Lung (tissue), 12 donors: ENCODE data around the gene TTC7B. TPM values are rescaled to one million over a fixed set of nuclear protein-coding genes. Genes with fewer than 3 reads are reported as not detected.

Experiments used
- ATAC-seq: fragments of 200-7000 bp; cut with Tn5 transposase; one replicate; pipeline ENCODE4 v1.9.1; 2020; ENCODE audit warnings: moderate number of reproducible peaks; ENCODE audit not compliant: insufficient read depth, low FRiP score
- DNase-seq, 3 donors: peaks; one replicate each; pipeline ENCODE4 v3.0.0-alpha.2; 2013 to 2017
- H3K27ac ChIP-seq, 2 donors: one replicate each; pipeline ENCODE4 v1.5.1; 2013; ENCODE audit warnings: mild to moderate bottlenecking in 2 of 2, moderate library complexity in 2 of 2, control low read depth in 1 of 2, inconsistent platforms in 1 of 2, low read depth in 1 of 2, low read length in 1 of 2
- H3K27me3 ChIP-seq, 3 donors: one replicate each; pipeline ENCODE4 v1.5.1; 2013; ENCODE audit warnings: low read length in 2 of 3; ENCODE audit not compliant: control insufficient read depth in 3 of 3, insufficient read depth in 3 of 3
- H3K36me3 ChIP-seq, 4 donors: one replicate each; pipeline ENCODE4 v1.5.1; 2013; ENCODE audit warnings: low read length in 4 of 4, mild to moderate bottlenecking in 1 of 4, moderate library complexity in 1 of 4; ENCODE audit not compliant: control insufficient read depth in 4 of 4, insufficient read depth in 4 of 4
- H3K4me1 ChIP-seq, 5 donors: one replicate each; pipeline ENCODE4 v1.5.1; 2013; ENCODE audit warnings: low read length in 5 of 5, mild to moderate bottlenecking in 2 of 5, moderate library complexity in 1 of 5; ENCODE audit not compliant: control insufficient read depth in 5 of 5, insufficient read depth in 5 of 5
- H3K4me3 ChIP-seq: one replicate; pipeline ENCODE4 v1.5.1; 2013; ENCODE audit warnings: mild to moderate bottlenecking, control low read depth, moderate library complexity
- H3K9ac ChIP-seq, 2 donors: one replicate each; pipeline ENCODE4 v1.5.1; 2013; ENCODE audit warnings: low read length in 2 of 2, control low read depth in 1 of 2; ENCODE audit not compliant: insufficient read depth in 1 of 2
- H3K9me3 ChIP-seq, 4 donors: one replicate each; pipeline ENCODE4 v1.5.1; 2013; ENCODE audit warnings: low read length in 3 of 4, mild to moderate bottlenecking in 1 of 4, moderate library complexity in 1 of 4; ENCODE audit not compliant: control insufficient read depth in 4 of 4, insufficient read depth in 3 of 4
- CTCF ChIP-seq: IDR thresholded peaks from 2 replicates; pipeline ENCODE4 v1.5.1; 2012; ENCODE audit warnings: mild to moderate bottlenecking; ENCODE audit errors: control extremely low read depth, extremely low read depth
- WGBS, 2 donors: extraction: QIAGEN DNeasy Blood & Tissue Kit; methylation state at CpG; one replicate each; pipeline ENCODE4 v1.1.7; 2013; 5-methylcytosine and 5-hydroxymethylcytosine counted together
- polyA plus RNA-seq, 2 donors: library from polyadenylated mRNA; stranded (reverse); fragments of 200-250 nt; gene quantifications; one replicate each; pipeline ENCODE4 v1.2.1, GENCODE V29; 2013
- total RNA-seq, 2 donors: library from RNA; depleted of rRNA in 1 of 2; stranded (reverse); fragments of >200 nt in 1 of 2; gene quantifications; one replicate each; pipeline ENCODE4 v1.2.1, GENCODE V29; 2014 to 2021
- donor health status: control.
- donor health status: control.
- donor health status: Bipolar disorder and iron deficiency.
- donor health status: healthy.
- donor health status: DM: yes; HTN: yes; CAD: no.

TTC7B gene
- total and polyA plus RNA-seq, 4 donors = 11.0 to 39.6 (median 23.0) TPM

- no peaks in the 10 kb centered on the region for H3K9me3 ChIP-seq
- peak in 1 of 3 donors; percentile 5 for DNase-seq
- H3K4me3 ChIP-seq = no peak overlapping the region
- no peak overlapping the region for H3K9ac ChIP-seq
- no peaks in the 10 kb centered on the region for H3K27me3 ChIP-seq
- H3K36me3 ChIP-seq = peaks cover 0 to 10% (median 7%) of the 10 kb centered on the region in 4 donors
- no peak for ATAC-seq
- no peak for TF ChIP-seq CTCF
- 97 to 98% methylated on average over 5 of the region's 5 CpGs for WGBS, 2 donors
- H3K4me1 ChIP-seq = no peaks in the 10 kb centered on the region
- H3K27ac ChIP-seq = no peak overlapping the region
These were observed 128.6 kb downstream of the TTC7B start for GRCh38 chr14:90687680-90688079.

GRCh38 chr14:90682615-90683014 is 133.6 kb downstream of the TTC7B start:
- no peak for TF ChIP-seq CTCF
- 93 to 94% methylated on average over 7 of the region's 7 CpGs for WGBS, 2 donors
- Histone ChIP-seq H3K9me3 (no peaks in the 10 kb centered on the region), H3K4me3 (no peak overlapping the region), H3K27ac (no peak overlapping the region), H3K4me1 (peaks cover 0 to 16% (median 4%) of the 10 kb centered on the region in 5 donors), H3K9ac (no peak overlapping the region), H3K36me3 (peaks cover 0 to 6% (median 5%) of the 10 kb centered on the region in 4 donors), H3K27me3 (no peaks in the 10 kb centered on the region)
- DNase-seq (no peak), ATAC-seq (no peak)

- no peaks in the 10 kb centered on the region for H3K27me3 ChIP-seq
- WGBS, 2 donors = 32 to 71% methylated on average over 3 of the region's 3 CpGs
These were observed 134.3 kb downstream of the TTC7B start for GRCh38 chr14:90681929-90682328.

More at GRCh38 chr14:90681929-90682328, 134.3 kb downstream of the TTC7B start:
- H3K9me3 ChIP-seq = no peaks in the 10 kb centered on the region
- H3K9ac ChIP-seq = no peak overlapping the region
- H3K36me3 ChIP-seq = peaks cover 0 to 6% (median 3%) of the 10 kb centered on the region in 4 donors
- no peak for ATAC-seq
- peak in 2 of 3 donors; percentile 23 to 59 for DNase-seq
- peaks cover 0 to 18% (median 4%) of the 10 kb centered on the region in 5 donors for H3K4me1 ChIP-seq
- no peak overlapping the region for H3K27ac ChIP-seq
- TF ChIP-seq CTCF = no peak
- no peak overlapping the region for H3K4me3 ChIP-seq
